H1 (cell line): ENCODE results near the gene CACNG7. TPM values are rescaled to one million over a fixed set of nuclear protein-coding genes. Genes with fewer than 3 reads are reported as not detected.
A peak's percentile ranks its signal among the peaks of the same experiment; 100 is the strongest.

Source experiments
- CTCF ChIA-PET: fragments of 300-600 bp; sonication (Branson Sonifier 250); formaldehyde crosslinking; loops from one replicate; lab custom pipeline; 2021; ENCODE audit not compliant: partially characterized antibody; lab: Charles Lee
- POLR2A ChIA-PET: fragments of 300-600 bp; sonication (Branson Sonifier 250); formaldehyde crosslinking; loops from one replicate; lab custom pipeline; 2021; ENCODE audit warnings: inconsistent platforms; ENCODE audit not compliant: partially characterized antibody; lab: Charles Lee
- DNase-seq, 2 experiments: peaks; one replicate each; pipeline versions ENCODE4 v3.0.0 to v3.0.0-alpha.2; 2010 to 2022; ENCODE audit warnings: low spot score in 2 of 2, low read depth in 1 of 2, mixed read lengths in 1 of 2
- FAIRE-seq: peaks from 2 replicates; lab custom pipeline; 2011; peaks lifted over from hg19 to GRCh38; lab: Jason Lieb, UNC
- H2AFZ ChIP-seq: 2 replicates; pipeline ENCODE4 v1.8.1; 2012; ENCODE audit warnings: low read length, inconsistent platforms
- H2AK5ac ChIP-seq: 2 replicates; pipeline ENCODE4 v1.6.1; 2013; ENCODE audit warnings: low read depth, low read length
- H2BK120ac ChIP-seq: replicated peaks from 2 replicates; pipeline ENCODE3; 2013; ENCODE audit warnings: low read depth, low read length, inconsistent platforms
- H2BK12ac ChIP-seq: 2 replicates; pipeline ENCODE4 v1.6.1; 2013; ENCODE audit warnings: low read depth, low read length
- H2BK15ac ChIP-seq: 2 replicates; pipeline ENCODE4 v1.6.1; 2013; ENCODE audit warnings: low read length
- H2BK20ac ChIP-seq: 2 replicates; pipeline ENCODE4 v1.6.1; 2013; ENCODE audit warnings: low read length
- H2BK5ac ChIP-seq: 2 replicates; pipeline ENCODE4 v1.6.1; 2013; ENCODE audit warnings: low read depth, low read length
- H3K14ac ChIP-seq: 2 replicates; pipeline ENCODE4 v1.6.1; 2013; ENCODE audit warnings: inconsistent platforms; ENCODE audit not compliant: insufficient read length
- H3K18ac ChIP-seq: 2 replicates; pipeline ENCODE4 v1.6.1; 2013; ENCODE audit warnings: low read length; ENCODE audit errors: extremely low read depth
- H3K23ac ChIP-seq: 2 replicates; pipeline ENCODE4 v1.6.1; 2013; ENCODE audit warnings: inconsistent platforms; ENCODE audit not compliant: insufficient read length
- H3K23me2 ChIP-seq: 2 replicates; pipeline ENCODE4 v1.6.1; 2013; ENCODE audit warnings: low read depth, low read length
- H3K27ac ChIP-seq: 2 replicates; pipeline ENCODE4 v1.6.1; 2011; ENCODE audit warnings: low read depth, low read length, inconsistent platforms
- H3K27me3 ChIP-seq, 4 experiments: replicated peaks in 1 of 4; 1 replicate in 1 of 4; 2 replicates in 3 of 4; pipeline versions ENCODE4 v1.6.1 to v1.8.1; 2011 to 2013; ENCODE audit warnings: low read length in 3 of 4, mild to moderate bottlenecking in 3 of 4, inconsistent platforms in 2 of 4, mixed read lengths in 2 of 4, moderate library complexity in 1 of 4; ENCODE audit not compliant: control insufficient read depth in 3 of 4, insufficient read depth in 3 of 4; ENCODE audit errors: extremely low read depth in 1 of 4
- H3K36me3 ChIP-seq, 4 experiments: 2 replicates each; pipeline versions ENCODE4 v1.6.1 to v1.8.1; 2011 to 2013; ENCODE audit warnings: mild to moderate bottlenecking in 4 of 4, low read length in 3 of 4, moderate library complexity in 2 of 4, control low read depth in 1 of 4, inconsistent platforms in 1 of 4; ENCODE audit not compliant: insufficient read depth in 4 of 4, control insufficient read depth in 2 of 4
- H3K4ac ChIP-seq: replicated peaks from 2 replicates; pipeline ENCODE3; 2013; ENCODE audit warnings: low read length, low read depth, mixed read lengths, inconsistent platforms; ENCODE audit not compliant: insufficient read length
- H3K4me1 ChIP-seq, 4 experiments: replicated peaks in 1 of 4; 1 replicate in 1 of 4; 2 replicates in 3 of 4; pipeline versions ENCODE4 v1.6.1 to v1.8.1; 2011 to 2013; ENCODE audit warnings: low read length in 3 of 4, inconsistent platforms in 2 of 4, mixed read lengths in 1 of 4; ENCODE audit not compliant: insufficient read depth in 4 of 4, control insufficient read depth in 3 of 4
- H3K4me2 ChIP-seq, 2 experiments: 2 replicates each; pipeline versions ENCODE4 v1.6.1 to v1.8.1; 2011 to 2013; ENCODE audit warnings: low read depth in 2 of 2, low read length in 2 of 2, control low read depth in 1 of 2, inconsistent platforms in 1 of 2, mild to moderate bottlenecking in 1 of 2; ENCODE audit not compliant: insufficient read depth in 1 of 2
- H3K4me3 ChIP-seq, 4 experiments: fragments of 200-600, 300-600 bp in 1 of 4; sonication (generic), shearing (Covaris generic), sonication (Bioruptor Twin) in 1 of 4; 2 replicates each; pipeline versions ENCODE4 v1.5.1 to v1.8.1; 2011 to 2016; ENCODE audit warnings: low read length in 4 of 4, low read depth in 3 of 4, control low read depth in 2 of 4, inconsistent platforms in 2 of 4, mild to moderate bottlenecking in 2 of 4, mixed read lengths in 1 of 4, moderate library complexity in 1 of 4; ENCODE audit not compliant: insufficient read depth in 2 of 4; ENCODE audit errors: extremely low read depth in 1 of 4
- H3K56ac ChIP-seq: replicated peaks from 2 replicates; pipeline ENCODE3; 2013; ENCODE audit warnings: low read depth, mild to moderate bottlenecking, mixed read lengths, low read length, inconsistent platforms; ENCODE audit not compliant: insufficient read length
- H3K79me1 ChIP-seq: 2 replicates; pipeline ENCODE4 v1.6.1; 2013; ENCODE audit warnings: low read depth, low read length, control low read depth
- H3K79me2 ChIP-seq, 2 experiments: 2 replicates each; pipeline versions ENCODE4 v1.6.1 to v1.8.1; 2012 to 2013; ENCODE audit warnings: low read length in 2 of 2, mild to moderate bottlenecking in 2 of 2, inconsistent platforms in 1 of 2; ENCODE audit not compliant: insufficient read depth in 2 of 2, control insufficient read depth in 1 of 2
- H3K9ac ChIP-seq, 4 experiments: replicated peaks in 1 of 4; 1 replicate in 1 of 4; 2 replicates in 3 of 4; pipeline versions ENCODE4 v1.6.1 to v1.8.1; 2011 to 2013; ENCODE audit warnings: low read depth in 3 of 4, low read length in 3 of 4, control low read depth in 2 of 4, mild to moderate bottlenecking in 2 of 4, moderate library complexity in 2 of 4, inconsistent platforms in 1 of 4; ENCODE audit errors: extremely low read depth in 1 of 4
- H3K9me3 ChIP-seq, 2 experiments: 2 replicates each; pipeline versions ENCODE4 v1.6.1 to v1.8.1; 2012 to 2013; ENCODE audit warnings: mild to moderate bottlenecking in 2 of 2, moderate library complexity in 2 of 2, control low read depth in 1 of 2, inconsistent platforms in 1 of 2, low read depth in 1 of 2, low read length in 1 of 2, mixed read lengths in 1 of 2; ENCODE audit not compliant: insufficient read depth in 2 of 2
- H4K20me1 ChIP-seq, 2 experiments: replicated peaks in 1 of 2; 2 replicates each; pipeline versions ENCODE3 to v1.8.1; 2011 to 2013; ENCODE audit warnings: inconsistent platforms in 2 of 2, low read length in 2 of 2, mild to moderate bottlenecking in 1 of 2; ENCODE audit not compliant: insufficient read depth in 2 of 2, control insufficient read depth in 1 of 2
- H4K5ac ChIP-seq: 2 replicates; pipeline ENCODE4 v1.6.1; 2013; ENCODE audit warnings: low read length, low read depth, mixed read lengths, inconsistent platforms; ENCODE audit not compliant: insufficient read length
- H4K8ac ChIP-seq: 2 replicates; pipeline ENCODE4 v1.8.0; 2013; ENCODE audit warnings: mild to moderate bottlenecking, moderate library complexity, low read length, inconsistent platforms; ENCODE audit not compliant: insufficient read depth; ENCODE audit errors: extremely low read depth
- H4K91ac ChIP-seq: replicated peaks from 2 replicates; pipeline ENCODE3; 2013; ENCODE audit warnings: low read length, mixed read lengths, inconsistent platforms; ENCODE audit not compliant: insufficient read length
- BACH1 ChIP-seq: IDR thresholded peaks from 2 replicates; pipeline ENCODE4 v1.6.1; 2012; ENCODE audit warnings: low read length, improper control_type of control experiment
- CHD2 ChIP-seq: IDR thresholded peaks from 2 replicates; pipeline ENCODE4 v1.6.1; 2012; ENCODE audit warnings: low read length, improper control_type of control experiment
- EZH2 ChIP-seq: fragments of 200-600 bp; sonication (generic); IDR thresholded peaks from 2 replicates; pipeline ENCODE4 v1.7.1; 2012; ENCODE audit warnings: low read depth, mild to moderate bottlenecking, moderate library complexity, low read length, inconsistent platforms; ENCODE audit not compliant: severe bottlenecking
- GABPA ChIP-seq: IDR thresholded peaks from 2 replicates; pipeline ENCODE4 v1.6.1; 2011; ENCODE audit warnings: mild to moderate bottlenecking, low read length, moderate library complexity, borderline replicate concordance; ENCODE audit not compliant: insufficient read depth
- KDM4A ChIP-seq: IDR thresholded peaks from one replicate; pipeline ENCODE4 v1.7.1; 2012; ENCODE audit warnings: low read depth, mild to moderate bottlenecking, moderate library complexity, low read length, inconsistent platforms; ENCODE audit not compliant: severe bottlenecking
- KDM5A ChIP-seq: fragments of 200-600 bp; IDR thresholded peaks from 2 replicates; pipeline ENCODE4 v1.7.1; 2012; ENCODE audit warnings: mild to moderate bottlenecking, low read length, inconsistent platforms, mixed read lengths
- POLR2AphosphoS5 ChIP-seq: IDR thresholded peaks from 2 replicates; pipeline ENCODE4 v1.6.1; 2011; ENCODE audit warnings: low read depth, low read length
- SIRT6 ChIP-seq: IDR thresholded peaks from one replicate; pipeline ENCODE4 v1.7.1; 2012; ENCODE audit warnings: low read length, inconsistent platforms
- SIX5 ChIP-seq: IDR thresholded peaks from 2 replicates; pipeline ENCODE4 v1.6.1; 2011; ENCODE audit warnings: mild to moderate bottlenecking, low read depth, low read length
- SRF ChIP-seq: IDR thresholded peaks from 2 replicates; pipeline ENCODE4 v1.6.1; 2011; ENCODE audit warnings: mild to moderate bottlenecking, low read depth, low read length, moderate library complexity
- WGBS, 2 experiments: shearing (Covaris generic) in 1 of 2; methylation state at CpG; one replicate each; pipeline versions ENCODE4 v1.1.6 to v1.1.7; 2013 to 2015; ENCODE audit warnings: low lambda C conversion rate in 2 of 2, mixed read lengths in 2 of 2, inconsistent platforms in 1 of 2, low coverage in 1 of 2, missing lambda C conversion rate in 1 of 2; ENCODE audit not compliant: insufficient replicate concordance in 2 of 2, insufficient coverage in 1 of 2, insufficient read length in 1 of 2; ENCODE audit errors: extremely low coverage in 1 of 2, missing lambda C conversion rate in 1 of 2; 5-methylcytosine and 5-hydroxymethylcytosine counted together
- polyA plus RNA-seq, 7 experiments: library from polyadenylated mRNA; depleted of rRNA in 3 of 7; stranded (reverse) in 5 of 7; unstranded in 2 of 7; fragments of >200 nt in 5 of 7; fragments of 200-250 nt in 2 of 7; gene quantifications; 1 replicate in 5 of 7; 2 replicates in 1 of 7; 4 replicates in 1 of 7; pipeline versions ENCODE4 v1.2.1 to v1.2.3, GENCODE V29; 2011 to 2013; ENCODE audit warnings: missing spikeins in 2 of 7, mixed read lengths in 2 of 7
- total RNA-seq: library from RNA; stranded (reverse); fragmentation: NEBNext Ultra II Directional; extraction: Animal tissue kit (Norgen Biotek cat#: 25700); gene quantifications from 2 replicates; pipeline ENCODE4 v1.2.1, GENCODE V29; 2021
- TF ChIP-seq, protein P1 (sequence below): IDR thresholded peaks from 2 replicates; pipeline ENCODE4 v1.6.1; 2012; ENCODE audit warnings: inconsistent platforms
- TF ChIP-seq, protein P2 (sequence below): IDR thresholded peaks from 2 replicates; pipeline ENCODE4 v1.6.1; 2012; ENCODE audit warnings: inconsistent platforms

Gene CACNG7
- total and polyA plus RNA-seq, 2 of the 8 experiments (the other 6 are each of a cell fraction or from before 2014, with no cell fraction given) = 28.9 to 69.8 TPM

DNA sequence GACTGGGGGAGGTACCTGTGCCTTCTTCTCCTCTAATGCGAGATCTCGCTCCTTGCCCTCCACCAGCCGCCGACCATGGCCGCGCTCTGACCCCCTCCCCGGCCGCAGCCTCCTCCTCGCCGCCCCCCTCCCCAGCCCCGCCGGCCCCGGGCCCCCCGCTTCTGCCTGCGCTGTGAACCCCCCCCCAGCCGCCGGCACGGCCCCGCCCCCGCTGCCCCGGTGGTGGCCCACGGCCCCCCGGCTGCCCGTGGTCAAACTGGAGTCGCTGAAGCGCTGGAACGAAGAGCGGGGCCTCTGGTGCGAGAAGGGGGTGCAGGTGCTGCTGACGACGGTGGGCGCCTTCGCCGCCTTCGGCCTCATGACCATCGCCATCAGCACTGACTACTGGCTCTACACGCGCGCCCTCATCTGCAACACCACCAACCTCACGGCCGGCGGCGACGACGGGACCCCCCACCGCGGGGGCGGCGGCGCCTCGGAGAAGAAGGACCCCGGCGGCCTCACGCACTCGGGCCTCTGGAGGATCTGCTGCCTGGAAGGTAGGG lies 53.9 kb downstream of the CACNG7 start, which contains the start of gene CACNG8:
CACNG8 (plus strand) TSS at position 51 of the 545 bp plus-strand sequence.
- Histone ChIP-seq H2AFZ (no peak within 1 kb of the TSS), H3K23me2 (peaks cover 31% of the 10 kb centered on the region), H3K4ac (no peak within 1 kb of the TSS), H3K27ac (no peak within 1 kb of the TSS), H3K23ac (no peak within 1 kb of the TSS), H4K20me1 (peaks cover 1 to 2% of the 10 kb centered on the region in 2 experiments), H2BK12ac (peak within 1 kb of the TSS; percentile 84; the same call in 1 of the 2 replicates), H3K36me3 (peaks cover 3 to 26% (median 9%) of the 10 kb centered on the region in 4 experiments; a peak in 5 of 8 replicates), H2BK120ac (no peak within 1 kb of the TSS), H3K79me1 (peaks cover 6% of the 10 kb centered on the region; the same call in 1 of the 2 replicates), H2BK20ac (no peak within 1 kb of the TSS), H2BK5ac (no peak within 1 kb of the TSS; the same call in 1 of the 2 replicates), H3K4me2 (peak within 1 kb of the TSS; percentile 90 to 91), H3K27me3 (peaks cover 0 to 3% (median 1%) of the 10 kb centered on the region in 4 experiments; a peak in 2 of 7 replicates), H3K9ac (peak within 1 kb of the TSS in 2 of 4 experiments; percentile 26 to 67; a peak in 3 of 7 replicates), H2BK15ac (no peak within 1 kb of the TSS; the same call in 1 of the 2 replicates), H3K56ac (no peak within 1 kb of the TSS), H3K4me1 (peaks cover under 1 to 12% (median 3%) of the 10 kb centered on the region in 4 experiments), H4K91ac (peak within 1 kb of the TSS; percentile 80), H3K9me3 (no peaks in the 10 kb centered on the region), H2AK5ac (no peak within 1 kb of the TSS), H4K8ac (no peak within 1 kb of the TSS), H3K4me3 (peak within 1 kb of the TSS; percentile 48 to 88 (median 64)), H4K5ac (no peak within 1 kb of the TSS), H3K18ac (peak within 1 kb of the TSS; percentile 19), H3K14ac (no peak within 1 kb of the TSS), H3K79me2 (peaks cover 0 to 20% of the 10 kb centered on the region in 2 experiments; a peak in 1 of 4 replicates)
- 1% methylated on average over 11 of the region's 55 CpGs; no CpG with 5 or more reads in 1 of the 2 experiments for WGBS, 2 experiments
- ChIA-PET CTCF (no interaction called here), POLR2A (interaction anchor here (2.2 kb wide), 1 partner anchor 97 kb away, joined by 9 read pairs; no protein-coding TSS in a partner anchor)
- DNase-seq (no peak), FAIRE-seq (no peak)
- TF ChIP-seq, protein P1, sequence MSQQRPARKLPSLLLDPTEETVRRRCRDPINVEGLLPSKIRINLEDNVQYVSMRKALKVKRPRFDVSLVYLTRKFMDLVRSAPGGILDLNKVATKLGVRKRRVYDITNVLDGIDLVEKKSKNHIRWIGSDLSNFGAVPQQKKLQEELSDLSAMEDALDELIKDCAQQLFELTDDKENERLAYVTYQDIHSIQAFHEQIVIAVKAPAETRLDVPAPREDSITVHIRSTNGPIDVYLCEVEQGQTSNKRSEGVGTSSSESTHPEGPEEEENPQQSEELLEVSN = peak; percentile 46; the same call in 1 of the 2 replicates
- TF ChIP-seq EZH2 (no peak), CHD2 (no peak), SIX5 (no peak), GABPA (no peak), KDM5A (no peak), POLR2AphosphoS5 (no peak), KDM4A (peak; percentile 60), BACH1 (no peak), SIRT6 (no peak), SRF (no peak)
- TF ChIP-seq, protein P2, sequence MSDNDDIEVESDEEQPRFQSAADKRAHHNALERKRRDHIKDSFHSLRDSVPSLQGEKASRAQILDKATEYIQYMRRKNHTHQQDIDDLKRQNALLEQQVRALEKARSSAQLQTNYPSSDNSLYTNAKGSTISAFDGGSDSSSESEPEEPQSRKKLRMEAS = peak; percentile 51
